ENCODE measurements around the gene SATB2.

SATB2 gene

DNA sequence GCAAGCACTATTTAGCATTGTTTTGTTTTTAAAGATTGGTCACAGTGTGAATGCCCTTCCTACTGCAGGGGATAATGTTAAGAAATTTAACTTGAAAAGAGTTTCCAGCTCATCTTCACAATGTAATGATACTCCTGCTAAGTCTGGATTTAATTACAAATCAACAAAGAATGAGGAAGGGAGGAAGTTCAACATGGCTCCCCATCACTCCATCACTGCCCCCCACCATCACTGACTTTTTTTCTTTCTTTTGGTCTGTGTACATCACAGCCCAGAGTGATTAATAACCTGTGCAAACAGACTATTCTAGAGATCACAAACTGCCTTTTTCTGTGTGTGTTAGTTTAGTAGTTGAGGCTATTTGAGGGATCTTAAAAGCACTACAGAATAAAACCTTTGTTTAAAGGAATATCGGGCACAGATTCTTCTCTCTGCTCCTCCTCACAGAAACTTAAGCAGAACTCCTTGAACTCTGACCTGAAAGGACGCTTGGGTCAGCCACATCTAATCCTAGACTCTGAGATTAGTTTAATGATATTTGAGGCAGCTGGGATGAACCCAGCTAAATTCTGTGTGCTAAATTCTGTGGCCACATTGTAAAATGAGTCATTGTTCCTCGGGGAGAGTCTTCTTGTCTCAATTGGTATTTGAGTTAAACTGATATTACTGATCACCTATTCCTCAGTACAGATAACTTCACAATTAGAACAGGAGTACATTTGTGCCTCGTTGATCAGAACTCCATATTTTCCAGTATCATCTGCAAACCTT lies 47.8 kb downstream of the SATB2 start:
- Histone ChIP-seq H3K9ac (ENCODE audit: low read depth, low read length) (no peak overlapping the region), H3K27ac (ENCODE audit: low read length) (no peak overlapping the region), H3K4me1 (ENCODE audit: insufficient read depth, low read length) (no peaks in the 10 kb centered on the region), H3K4me3 (ENCODE audit: low read depth in 1 of 2, low read length in 2 of 2) (no peak overlapping the region), H3K79me2 (ENCODE audit: insufficient read depth, low read length) (no peaks in the 10 kb centered on the region), H3K9me3 (ENCODE audit: insufficient read depth, low read length, severe bottlenecking) (no peaks in the 10 kb centered on the region), H3K36me3 (ENCODE audit: insufficient read depth, low read length) (no peaks in the 10 kb centered on the region), H4K20me1 (ENCODE audit: insufficient read depth, low read length) (no peaks in the 10 kb centered on the region), H3K4me2 (ENCODE audit: insufficient read depth, low read length) (no peak overlapping the region), H2AFZ (ENCODE audit: low read depth, low read length) (no peak overlapping the region), H3K27me3 (ENCODE audit: insufficient read depth, low read length, poor library complexity) (no peaks in the 10 kb centered on the region)
- TF ChIP-seq, protein P1, sequence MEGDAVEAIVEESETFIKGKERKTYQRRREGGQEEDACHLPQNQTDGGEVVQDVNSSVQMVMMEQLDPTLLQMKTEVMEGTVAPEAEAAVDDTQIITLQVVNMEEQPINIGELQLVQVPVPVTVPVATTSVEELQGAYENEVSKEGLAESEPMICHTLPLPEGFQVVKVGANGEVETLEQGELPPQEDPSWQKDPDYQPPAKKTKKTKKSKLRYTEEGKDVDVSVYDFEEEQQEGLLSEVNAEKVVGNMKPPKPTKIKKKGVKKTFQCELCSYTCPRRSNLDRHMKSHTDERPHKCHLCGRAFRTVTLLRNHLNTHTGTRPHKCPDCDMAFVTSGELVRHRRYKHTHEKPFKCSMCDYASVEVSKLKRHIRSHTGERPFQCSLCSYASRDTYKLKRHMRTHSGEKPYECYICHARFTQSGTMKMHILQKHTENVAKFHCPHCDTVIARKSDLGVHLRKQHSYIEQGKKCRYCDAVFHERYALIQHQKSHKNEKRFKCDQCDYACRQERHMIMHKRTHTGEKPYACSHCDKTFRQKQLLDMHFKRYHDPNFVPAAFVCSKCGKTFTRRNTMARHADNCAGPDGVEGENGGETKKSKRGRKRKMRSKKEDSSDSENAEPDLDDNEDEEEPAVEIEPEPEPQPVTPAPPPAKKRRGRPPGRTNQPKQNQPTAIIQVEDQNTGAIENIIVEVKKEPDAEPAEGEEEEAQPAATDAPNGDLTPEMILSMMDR (IDR thresholded peaks at IDR 0.05; ENCODE audit: borderline replicate concordance, extremely low read depth, low read length, poor library complexity, severe bottlenecking) = no peak
- no peak for TF ChIP-seq EZH2 (IDR thresholded peaks at IDR 0.05; ENCODE audit: borderline replicate concordance, low read depth, low read length, severe bottlenecking)
- ATAC-seq (ENCODE audit: insufficient read depth, low read depth) = no peak
- DNase-seq = no peak

DNA sequence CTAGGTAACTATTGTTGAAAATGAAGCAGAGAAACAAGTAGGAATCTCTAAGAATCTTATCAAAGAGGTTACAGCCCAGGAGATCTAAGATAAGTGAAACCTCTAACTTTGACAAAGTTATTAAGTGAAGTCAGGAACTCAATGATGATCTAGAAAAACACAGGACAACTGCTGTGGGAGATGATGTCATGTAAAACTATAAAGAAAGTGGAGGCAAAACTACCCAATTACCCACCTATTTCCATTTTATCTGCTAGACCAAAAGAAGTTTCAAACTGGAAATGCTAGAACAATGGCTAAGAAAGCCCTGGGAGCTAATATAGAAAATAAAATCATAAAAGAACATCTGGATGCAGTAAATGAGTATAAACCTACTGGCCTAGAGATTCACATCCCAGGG lies 50.3 kb downstream of the SATB2 start:
- TF ChIP-seq, protein P1 (IDR thresholded peaks at IDR 0.05; ENCODE audit: borderline replicate concordance, extremely low read depth, low read length, poor library complexity, severe bottlenecking) = no peak
- no peak for TF ChIP-seq EZH2 (IDR thresholded peaks at IDR 0.05; ENCODE audit: borderline replicate concordance, low read depth, low read length, severe bottlenecking)
- H3K4me2 ChIP-seq (ENCODE audit: insufficient read depth, low read length) = no peak overlapping the region
- no peaks in the 10 kb centered on the region for H3K4me1 ChIP-seq (ENCODE audit: insufficient read depth, low read length)
- no peaks in the 10 kb centered on the region for H3K36me3 ChIP-seq (ENCODE audit: insufficient read depth, low read length)
- no peaks in the 10 kb centered on the region for H3K27me3 ChIP-seq (ENCODE audit: insufficient read depth, low read length, poor library complexity)
- H3K79me2 ChIP-seq (ENCODE audit: insufficient read depth, low read length) = no peaks in the 10 kb centered on the region
- DNase-seq (no peak), ATAC-seq (ENCODE audit: insufficient read depth, low read depth) (no peak)
- H3K9me3 ChIP-seq (ENCODE audit: insufficient read depth, low read length, severe bottlenecking) = no peaks in the 10 kb centered on the region
- H3K9ac ChIP-seq (ENCODE audit: low read depth, low read length) = no peak overlapping the region
- H3K4me3 ChIP-seq (ENCODE audit: low read depth in 1 of 2, low read length in 2 of 2) = no peak overlapping the region
- H4K20me1 ChIP-seq (ENCODE audit: insufficient read depth, low read length) = no peaks in the 10 kb centered on the region
- H3K27ac ChIP-seq (ENCODE audit: low read length) = no peak overlapping the region
- H2AFZ ChIP-seq (ENCODE audit: low read depth, low read length) = no peak overlapping the region

DNA sequence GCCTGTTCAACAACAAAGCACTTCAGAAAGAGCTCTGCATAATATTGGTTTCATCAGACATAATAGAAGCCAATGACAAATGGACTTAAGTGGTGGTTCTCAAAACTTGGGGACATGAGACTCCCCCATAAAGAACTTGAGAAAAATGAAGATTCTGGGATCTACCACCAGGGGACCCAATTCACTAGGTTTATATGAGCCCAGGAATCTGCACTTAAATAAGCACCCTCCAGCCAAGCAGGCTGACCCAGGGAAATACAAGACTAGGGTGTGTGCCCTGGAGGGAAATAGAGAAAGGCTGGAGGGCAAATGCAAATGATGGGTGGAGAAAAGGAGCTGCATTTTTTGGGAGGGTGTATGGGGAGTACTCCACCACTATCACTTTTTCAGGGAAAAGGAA lies 52.5 kb downstream of the SATB2 start:
- Histone ChIP-seq H3K79me2 (ENCODE audit: insufficient read depth, low read length) (no peaks in the 10 kb centered on the region), H3K36me3 (ENCODE audit: insufficient read depth, low read length) (no peaks in the 10 kb centered on the region), H3K27me3 (ENCODE audit: insufficient read depth, low read length, poor library complexity) (no peaks in the 10 kb centered on the region), H3K27ac (ENCODE audit: low read length) (no peak overlapping the region), H2AFZ (ENCODE audit: low read depth, low read length) (no peak overlapping the region), H3K4me1 (ENCODE audit: insufficient read depth, low read length) (no peaks in the 10 kb centered on the region), H4K20me1 (ENCODE audit: insufficient read depth, low read length) (no peaks in the 10 kb centered on the region), H3K9me3 (ENCODE audit: insufficient read depth, low read length, severe bottlenecking) (no peaks in the 10 kb centered on the region), H3K4me2 (ENCODE audit: insufficient read depth, low read length) (no peak overlapping the region), H3K9ac (ENCODE audit: low read depth, low read length) (no peak overlapping the region), H3K4me3 (ENCODE audit: low read depth in 1 of 2, low read length in 2 of 2) (no peak overlapping the region)
- DNase-seq (no peak), ATAC-seq (ENCODE audit: insufficient read depth, low read depth) (no peak)
- TF ChIP-seq, protein P1 (IDR thresholded peaks at IDR 0.05; ENCODE audit: borderline replicate concordance, extremely low read depth, low read length, poor library complexity, severe bottlenecking) = peak; percentile 13
- no peak for TF ChIP-seq EZH2 (IDR thresholded peaks at IDR 0.05; ENCODE audit: borderline replicate concordance, low read depth, low read length, severe bottlenecking)
